ENCODE data around the gene CC2D2B.

- TF ChIP-seq CTCF (IDR thresholded peaks at IDR 0.05) (no peak), EP300 (IDR thresholded peaks at IDR 0.05) (no peak), POLR2A (IDR thresholded peaks at IDR 0.05) (no peak)
These were observed at the start of gene CC2D2B for GRCh38 chr10:95907456-95908253.
